H1 (cell line): ENCODE results near the gene FGF13. TPM values are rescaled to one million over a fixed set of nuclear protein-coding genes. Genes with fewer than 3 reads are reported as not detected.

Source experiments
- CTCF ChIA-PET: fragments of 300-600 bp; sonication (Branson Sonifier 250); formaldehyde crosslinking; loops from one replicate; lab custom pipeline; 2021; ENCODE audit not compliant: partially characterized antibody; lab: Charles Lee
- POLR2A ChIA-PET: fragments of 300-600 bp; sonication (Branson Sonifier 250); formaldehyde crosslinking; loops from one replicate; lab custom pipeline; 2021; ENCODE audit warnings: inconsistent platforms; ENCODE audit not compliant: partially characterized antibody; lab: Charles Lee
- DNase-seq, 2 experiments: peaks; one replicate each; pipeline versions ENCODE4 v3.0.0 to v3.0.0-alpha.2; 2010 to 2022; ENCODE audit warnings: low spot score in 2 of 2, low read depth in 1 of 2, mixed read lengths in 1 of 2
- FAIRE-seq: peaks from 2 replicates; lab custom pipeline; 2011; peaks lifted over from hg19 to GRCh38; lab: Jason Lieb, UNC
- H2AFZ ChIP-seq: 2 replicates; pipeline ENCODE4 v1.8.1; 2012; ENCODE audit warnings: low read length, inconsistent platforms
- H2AK5ac ChIP-seq: 2 replicates; pipeline ENCODE4 v1.6.1; 2013; ENCODE audit warnings: low read depth, low read length
- H2BK120ac ChIP-seq: replicated peaks from 2 replicates; pipeline ENCODE3; 2013; ENCODE audit warnings: low read depth, low read length, inconsistent platforms
- H2BK12ac ChIP-seq: 2 replicates; pipeline ENCODE4 v1.6.1; 2013; ENCODE audit warnings: low read depth, low read length
- H2BK15ac ChIP-seq: 2 replicates; pipeline ENCODE4 v1.6.1; 2013; ENCODE audit warnings: low read length
- H2BK20ac ChIP-seq: 2 replicates; pipeline ENCODE4 v1.6.1; 2013; ENCODE audit warnings: low read length
- H2BK5ac ChIP-seq: 2 replicates; pipeline ENCODE4 v1.6.1; 2013; ENCODE audit warnings: low read depth, low read length
- H3K14ac ChIP-seq: 2 replicates; pipeline ENCODE4 v1.6.1; 2013; ENCODE audit warnings: inconsistent platforms; ENCODE audit not compliant: insufficient read length
- H3K18ac ChIP-seq: 2 replicates; pipeline ENCODE4 v1.6.1; 2013; ENCODE audit warnings: low read length; ENCODE audit errors: extremely low read depth
- H3K23ac ChIP-seq: 2 replicates; pipeline ENCODE4 v1.6.1; 2013; ENCODE audit warnings: inconsistent platforms; ENCODE audit not compliant: insufficient read length
- H3K23me2 ChIP-seq: 2 replicates; pipeline ENCODE4 v1.6.1; 2013; ENCODE audit warnings: low read depth, low read length
- H3K27ac ChIP-seq: 2 replicates; pipeline ENCODE4 v1.6.1; 2011; ENCODE audit warnings: low read depth, low read length, inconsistent platforms
- H3K27me3 ChIP-seq, 4 experiments: replicated peaks in 1 of 4; 1 replicate in 1 of 4; 2 replicates in 3 of 4; pipeline versions ENCODE4 v1.6.1 to v1.8.1; 2011 to 2013; ENCODE audit warnings: low read length in 3 of 4, mild to moderate bottlenecking in 3 of 4, inconsistent platforms in 2 of 4, mixed read lengths in 2 of 4, moderate library complexity in 1 of 4; ENCODE audit not compliant: control insufficient read depth in 3 of 4, insufficient read depth in 3 of 4; ENCODE audit errors: extremely low read depth in 1 of 4
- H3K36me3 ChIP-seq, 4 experiments: 2 replicates each; pipeline versions ENCODE4 v1.6.1 to v1.8.1; 2011 to 2013; ENCODE audit warnings: mild to moderate bottlenecking in 4 of 4, low read length in 3 of 4, moderate library complexity in 2 of 4, control low read depth in 1 of 4, inconsistent platforms in 1 of 4; ENCODE audit not compliant: insufficient read depth in 4 of 4, control insufficient read depth in 2 of 4
- H3K4ac ChIP-seq: replicated peaks from 2 replicates; pipeline ENCODE3; 2013; ENCODE audit warnings: low read length, low read depth, mixed read lengths, inconsistent platforms; ENCODE audit not compliant: insufficient read length
- H3K4me1 ChIP-seq, 4 experiments: replicated peaks in 1 of 4; 1 replicate in 1 of 4; 2 replicates in 3 of 4; pipeline versions ENCODE4 v1.6.1 to v1.8.1; 2011 to 2013; ENCODE audit warnings: low read length in 3 of 4, inconsistent platforms in 2 of 4, mixed read lengths in 1 of 4; ENCODE audit not compliant: insufficient read depth in 4 of 4, control insufficient read depth in 3 of 4
- H3K4me2 ChIP-seq, 2 experiments: 2 replicates each; pipeline versions ENCODE4 v1.6.1 to v1.8.1; 2011 to 2013; ENCODE audit warnings: low read depth in 2 of 2, low read length in 2 of 2, control low read depth in 1 of 2, inconsistent platforms in 1 of 2, mild to moderate bottlenecking in 1 of 2; ENCODE audit not compliant: insufficient read depth in 1 of 2
- H3K4me3 ChIP-seq, 4 experiments: fragments of 200-600, 300-600 bp in 1 of 4; sonication (generic), shearing (Covaris generic), sonication (Bioruptor Twin) in 1 of 4; 2 replicates each; pipeline versions ENCODE4 v1.5.1 to v1.8.1; 2011 to 2016; ENCODE audit warnings: low read length in 4 of 4, low read depth in 3 of 4, control low read depth in 2 of 4, inconsistent platforms in 2 of 4, mild to moderate bottlenecking in 2 of 4, mixed read lengths in 1 of 4, moderate library complexity in 1 of 4; ENCODE audit not compliant: insufficient read depth in 2 of 4; ENCODE audit errors: extremely low read depth in 1 of 4
- H3K56ac ChIP-seq: replicated peaks from 2 replicates; pipeline ENCODE3; 2013; ENCODE audit warnings: low read depth, mild to moderate bottlenecking, mixed read lengths, low read length, inconsistent platforms; ENCODE audit not compliant: insufficient read length
- H3K79me1 ChIP-seq: 2 replicates; pipeline ENCODE4 v1.6.1; 2013; ENCODE audit warnings: low read depth, low read length, control low read depth
- H3K79me2 ChIP-seq, 2 experiments: 2 replicates each; pipeline versions ENCODE4 v1.6.1 to v1.8.1; 2012 to 2013; ENCODE audit warnings: low read length in 2 of 2, mild to moderate bottlenecking in 2 of 2, inconsistent platforms in 1 of 2; ENCODE audit not compliant: insufficient read depth in 2 of 2, control insufficient read depth in 1 of 2
- H3K9ac ChIP-seq, 4 experiments: replicated peaks in 1 of 4; 1 replicate in 1 of 4; 2 replicates in 3 of 4; pipeline versions ENCODE4 v1.6.1 to v1.8.1; 2011 to 2013; ENCODE audit warnings: low read depth in 3 of 4, low read length in 3 of 4, control low read depth in 2 of 4, mild to moderate bottlenecking in 2 of 4, moderate library complexity in 2 of 4, inconsistent platforms in 1 of 4; ENCODE audit errors: extremely low read depth in 1 of 4
- H3K9me3 ChIP-seq, 2 experiments: 2 replicates each; pipeline versions ENCODE4 v1.6.1 to v1.8.1; 2012 to 2013; ENCODE audit warnings: mild to moderate bottlenecking in 2 of 2, moderate library complexity in 2 of 2, control low read depth in 1 of 2, inconsistent platforms in 1 of 2, low read depth in 1 of 2, low read length in 1 of 2, mixed read lengths in 1 of 2; ENCODE audit not compliant: insufficient read depth in 2 of 2
- H4K20me1 ChIP-seq, 2 experiments: replicated peaks in 1 of 2; 2 replicates each; pipeline versions ENCODE3 to v1.8.1; 2011 to 2013; ENCODE audit warnings: inconsistent platforms in 2 of 2, low read length in 2 of 2, mild to moderate bottlenecking in 1 of 2; ENCODE audit not compliant: insufficient read depth in 2 of 2, control insufficient read depth in 1 of 2
- H4K5ac ChIP-seq: 2 replicates; pipeline ENCODE4 v1.6.1; 2013; ENCODE audit warnings: low read length, low read depth, mixed read lengths, inconsistent platforms; ENCODE audit not compliant: insufficient read length
- H4K8ac ChIP-seq: 2 replicates; pipeline ENCODE4 v1.8.0; 2013; ENCODE audit warnings: mild to moderate bottlenecking, moderate library complexity, low read length, inconsistent platforms; ENCODE audit not compliant: insufficient read depth; ENCODE audit errors: extremely low read depth
- H4K91ac ChIP-seq: replicated peaks from 2 replicates; pipeline ENCODE3; 2013; ENCODE audit warnings: low read length, mixed read lengths, inconsistent platforms; ENCODE audit not compliant: insufficient read length
- BACH1 ChIP-seq: IDR thresholded peaks from 2 replicates; pipeline ENCODE4 v1.6.1; 2012; ENCODE audit warnings: low read length, improper control_type of control experiment
- BRCA1 ChIP-seq: IDR thresholded peaks from 2 replicates; pipeline ENCODE4 v1.6.1; 2012; ENCODE audit warnings: low read depth, low read length, improper control_type of control experiment
- CBX5 ChIP-seq: fragments of 300-800, 300-1000 bp; sonication (generic); IDR thresholded peaks from 2 replicates; pipeline ENCODE4 v1.7.1; 2016; ENCODE audit warnings: antibody characterized with exemption, low read length, low read depth
- CHD1 ChIP-seq: IDR thresholded peaks from 2 replicates; pipeline ENCODE4 v1.6.1; 2012; ENCODE audit warnings: low read depth, low read length, improper control_type of control experiment
- CREB1 ChIP-seq: IDR thresholded peaks from 2 replicates; pipeline ENCODE4 v1.6.1; 2012; ENCODE audit warnings: inconsistent platforms
- EP300 ChIP-seq, 2 experiments: IDR thresholded peaks; 1 replicate in 1 of 2; 2 replicates in 1 of 2; pipeline ENCODE4 v1.6.1; 2011 to 2012; ENCODE audit warnings: low read depth in 2 of 2, low read length in 2 of 2, mild to moderate bottlenecking in 2 of 2, borderline replicate concordance in 1 of 2, inconsistent platforms in 1 of 2, moderate library complexity in 1 of 2
- NANOG ChIP-seq: IDR thresholded peaks from 2 replicates; pipeline ENCODE4 v1.6.1; 2011; ENCODE audit warnings: low read length, low read depth, mild to moderate bottlenecking, inconsistent platforms; ENCODE audit not compliant: insufficient read depth, poor library complexity, severe bottlenecking
- RBBP5 ChIP-seq: IDR thresholded peaks from 2 replicates; pipeline ENCODE4 v1.7.1; 2012; ENCODE audit warnings: low read depth, mild to moderate bottlenecking, inconsistent platforms, low read length, moderate library complexity, borderline replicate concordance
- SP4 ChIP-seq: IDR thresholded peaks from 2 replicates; pipeline ENCODE4 v1.6.1; 2012; ENCODE audit warnings: low read length, inconsistent platforms
- SRF ChIP-seq: IDR thresholded peaks from 2 replicates; pipeline ENCODE4 v1.6.1; 2011; ENCODE audit warnings: mild to moderate bottlenecking, low read depth, low read length, moderate library complexity
- WGBS, 2 experiments: shearing (Covaris generic) in 1 of 2; methylation state at CpG; one replicate each; pipeline versions ENCODE4 v1.1.6 to v1.1.7; 2013 to 2015; ENCODE audit warnings: low lambda C conversion rate in 2 of 2, mixed read lengths in 2 of 2, inconsistent platforms in 1 of 2, low coverage in 1 of 2, missing lambda C conversion rate in 1 of 2; ENCODE audit not compliant: insufficient replicate concordance in 2 of 2, insufficient coverage in 1 of 2, insufficient read length in 1 of 2; ENCODE audit errors: extremely low coverage in 1 of 2, missing lambda C conversion rate in 1 of 2; 5-methylcytosine and 5-hydroxymethylcytosine counted together
- polyA plus RNA-seq, 7 experiments: library from polyadenylated mRNA; depleted of rRNA in 3 of 7; stranded (reverse) in 5 of 7; unstranded in 2 of 7; fragments of >200 nt in 5 of 7; fragments of 200-250 nt in 2 of 7; gene quantifications; 1 replicate in 5 of 7; 2 replicates in 1 of 7; 4 replicates in 1 of 7; pipeline versions ENCODE4 v1.2.1 to v1.2.3, GENCODE V29; 2011 to 2013; ENCODE audit warnings: missing spikeins in 2 of 7, mixed read lengths in 2 of 7
- total RNA-seq: library from RNA; stranded (reverse); fragmentation: NEBNext Ultra II Directional; extraction: Animal tissue kit (Norgen Biotek cat#: 25700); gene quantifications from 2 replicates; pipeline ENCODE4 v1.2.1, GENCODE V29; 2021
- TF ChIP-seq, protein P1 (sequence below), 3 experiments: IDR thresholded peaks; 1 replicate in 2 of 3; 2 replicates in 1 of 3; pipeline versions ENCODE4 v1.5.1 to v1.6.1; 2011; ENCODE audit warnings: low read length in 3 of 3, mild to moderate bottlenecking in 3 of 3, inconsistent platforms in 2 of 3, low read depth in 1 of 3, moderate library complexity in 1 of 3; ENCODE audit not compliant: insufficient read depth in 1 of 3; ENCODE audit errors: control extremely low read depth in 1 of 3

FGF13 gene
- total and polyA plus RNA-seq, 2 of the 8 experiments (the other 6 are each of a cell fraction or from before 2014, with no cell fraction given), result 10.1 to 36.1 TPM

DNA sequence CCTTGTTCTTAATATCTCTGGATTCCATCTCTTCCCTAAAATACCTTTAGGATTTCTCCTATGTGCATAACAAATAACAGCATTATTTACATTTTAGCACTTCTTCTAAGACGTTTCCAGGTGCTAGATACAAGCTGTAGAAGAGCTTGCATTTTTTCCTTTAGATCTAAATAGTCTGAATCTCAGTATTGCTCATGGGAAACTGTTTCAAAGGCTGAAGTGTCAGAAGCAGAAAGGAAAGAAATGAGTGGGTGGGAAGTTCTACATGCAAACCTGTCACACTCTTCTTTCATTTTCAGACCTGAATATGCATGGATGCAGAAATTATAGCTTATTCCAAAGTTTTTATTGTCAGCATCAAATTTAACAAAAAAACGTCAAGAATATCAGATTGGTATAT is 41.8 kb downstream of the FGF13 start:
- H2AK5ac ChIP-seq, result no peak overlapping the region
- no peak overlapping the region for H4K8ac ChIP-seq
- no peaks in the 10 kb centered on the region for H3K27me3 ChIP-seq
- no peak overlapping the region for H4K91ac ChIP-seq
- H3K4me3 ChIP-seq, result no peak overlapping the region
- H2BK15ac ChIP-seq, result no peak overlapping the region
- no peaks in the 10 kb centered on the region for H3K79me1 ChIP-seq
- H3K9me3 ChIP-seq, result no peaks in the 10 kb centered on the region
- no peaks in the 10 kb centered on the region; a peak in 1 of 8 replicates for H3K36me3 ChIP-seq
- no peak overlapping the region for H4K5ac ChIP-seq
- DNase-seq (no peak), FAIRE-seq (no peak)
- H4K20me1 ChIP-seq, result no peaks in the 10 kb centered on the region
- no peaks in the 10 kb centered on the region for H3K79me2 ChIP-seq
- H2BK20ac ChIP-seq, result no peak overlapping the region
- no peak overlapping the region for H2AFZ ChIP-seq
- no peak overlapping the region for H3K4me2 ChIP-seq
- no peak overlapping the region for H2BK120ac ChIP-seq
- ChIA-PET POLR2A (no interaction called here), CTCF (no interaction called here)
- H3K23ac ChIP-seq, result no peak overlapping the region
- 14% methylated on average over 2 of the region's 2 CpGs; no CpG with 5 or more reads in 1 of the 2 experiments for WGBS, 2 experiments
- no peak overlapping the region for H3K4ac ChIP-seq
- H3K27ac ChIP-seq, result no peak overlapping the region
- H3K14ac ChIP-seq, result no peak overlapping the region
- no peak overlapping the region for H2BK5ac ChIP-seq
- H3K4me1 ChIP-seq, result no peaks in the 10 kb centered on the region
- no peak overlapping the region for H3K18ac ChIP-seq
- no peak overlapping the region for H3K9ac ChIP-seq
- no peak overlapping the region for H2BK12ac ChIP-seq
- no peaks in the 10 kb centered on the region for H3K23me2 ChIP-seq
- no peak overlapping the region for H3K56ac ChIP-seq
- no peak for TF ChIP-seq BACH1
- no peak for TF ChIP-seq EP300 (IDR thresholded peaks at IDR 0.05; ENCODE audit: borderline replicate concordance in 1 of 2, low read depth in 2 of 2, low read length in 2 of 2)
- TF ChIP-seq CHD1, result no peak
- TF ChIP-seq RBBP5, result no peak
- TF ChIP-seq, protein P1, sequence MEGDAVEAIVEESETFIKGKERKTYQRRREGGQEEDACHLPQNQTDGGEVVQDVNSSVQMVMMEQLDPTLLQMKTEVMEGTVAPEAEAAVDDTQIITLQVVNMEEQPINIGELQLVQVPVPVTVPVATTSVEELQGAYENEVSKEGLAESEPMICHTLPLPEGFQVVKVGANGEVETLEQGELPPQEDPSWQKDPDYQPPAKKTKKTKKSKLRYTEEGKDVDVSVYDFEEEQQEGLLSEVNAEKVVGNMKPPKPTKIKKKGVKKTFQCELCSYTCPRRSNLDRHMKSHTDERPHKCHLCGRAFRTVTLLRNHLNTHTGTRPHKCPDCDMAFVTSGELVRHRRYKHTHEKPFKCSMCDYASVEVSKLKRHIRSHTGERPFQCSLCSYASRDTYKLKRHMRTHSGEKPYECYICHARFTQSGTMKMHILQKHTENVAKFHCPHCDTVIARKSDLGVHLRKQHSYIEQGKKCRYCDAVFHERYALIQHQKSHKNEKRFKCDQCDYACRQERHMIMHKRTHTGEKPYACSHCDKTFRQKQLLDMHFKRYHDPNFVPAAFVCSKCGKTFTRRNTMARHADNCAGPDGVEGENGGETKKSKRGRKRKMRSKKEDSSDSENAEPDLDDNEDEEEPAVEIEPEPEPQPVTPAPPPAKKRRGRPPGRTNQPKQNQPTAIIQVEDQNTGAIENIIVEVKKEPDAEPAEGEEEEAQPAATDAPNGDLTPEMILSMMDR (IDR thresholded peaks at IDR 0.05; ENCODE audit: control extremely low read depth in 1 of 3, insufficient read depth in 1 of 3, low read depth in 1 of 3, low read length in 3 of 3), result no peak
- no peak for TF ChIP-seq NANOG
- no peak for TF ChIP-seq SP4
- no peak for TF ChIP-seq SRF
- no peak for TF ChIP-seq BRCA1
- TF ChIP-seq CBX5, result no peak
- no peak for TF ChIP-seq CREB1
